Spleen (tissue), 3 donors: ENCODE results near the gene GRIK1.

Experiments
- POLR2A ChIP-seq, 3 donors: fragments of 450-650 bp; IDR thresholded peaks; one replicate each; pipeline ENCODE4 v1.5.1; 2017; ENCODE audit warnings: antibody characterized with exemption in 3 of 3, mild to moderate bottlenecking in 1 of 3
- POLR2AphosphoS5 ChIP-seq, 3 donors: sonication (generic); formaldehyde crosslinking; IDR thresholded peaks; one replicate each; pipeline ENCODE4 v1.5.1; 2017; ENCODE audit warnings: antibody characterized with exemption in 3 of 3

DNA sequence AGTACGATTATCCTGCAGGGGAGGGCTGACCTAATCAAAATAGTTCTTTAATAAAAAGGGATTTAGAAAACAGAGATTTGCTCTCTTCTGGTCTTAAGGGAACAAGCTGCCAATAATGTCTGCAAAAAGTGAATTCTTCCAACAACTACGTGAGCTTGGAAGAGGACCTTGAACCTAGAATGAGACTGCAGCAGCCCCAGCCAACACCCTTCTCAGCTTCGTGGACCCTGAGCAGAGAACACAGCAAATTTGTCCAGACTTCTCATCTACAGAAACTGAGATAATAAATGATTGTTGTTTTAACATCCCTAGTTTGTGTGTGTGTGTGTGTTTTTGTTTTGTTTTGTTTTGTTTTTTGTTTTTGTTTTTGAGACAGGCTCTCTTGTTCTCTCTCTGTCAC lies 309.4 kb downstream of the GRIK1 start:
- no peak for TF ChIP-seq POLR2AphosphoS5 (IDR thresholded peaks at IDR 0.05)
- TF ChIP-seq POLR2A (IDR thresholded peaks at IDR 0.05), result no peak
